Measurements from ENCODE around the gene PGBD5.

Gene PGBD5

GRCh38 chr1:230371923-230372703 lies 54.0 kb downstream of the PGBD5 start:
- no peak for DNase-seq

GRCh38 chr1:230370109-230370508 lies 56.0 kb downstream of the PGBD5 start:
- no peak for DNase-seq

DNA sequence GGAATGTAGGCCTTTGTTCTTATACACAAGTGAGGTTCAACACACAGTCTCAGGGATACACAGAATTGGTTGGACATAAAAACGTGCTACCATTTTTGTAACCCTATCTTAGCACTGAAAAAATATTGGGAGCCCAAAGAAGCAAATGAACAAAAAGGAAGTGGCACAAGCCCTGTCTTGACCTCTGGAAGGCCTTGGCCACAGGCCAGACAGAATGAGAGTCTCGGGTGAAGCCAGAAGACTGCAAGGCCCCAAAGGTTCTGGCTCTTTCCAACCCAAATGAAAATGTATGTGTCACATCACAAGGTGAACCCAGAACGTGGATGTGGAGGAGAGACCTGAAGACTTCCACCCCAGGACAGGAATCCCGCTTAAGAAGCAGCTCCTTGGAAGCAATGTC lies 57.3 kb downstream of the PGBD5 start:
- no peak for DNase-seq

DNA sequence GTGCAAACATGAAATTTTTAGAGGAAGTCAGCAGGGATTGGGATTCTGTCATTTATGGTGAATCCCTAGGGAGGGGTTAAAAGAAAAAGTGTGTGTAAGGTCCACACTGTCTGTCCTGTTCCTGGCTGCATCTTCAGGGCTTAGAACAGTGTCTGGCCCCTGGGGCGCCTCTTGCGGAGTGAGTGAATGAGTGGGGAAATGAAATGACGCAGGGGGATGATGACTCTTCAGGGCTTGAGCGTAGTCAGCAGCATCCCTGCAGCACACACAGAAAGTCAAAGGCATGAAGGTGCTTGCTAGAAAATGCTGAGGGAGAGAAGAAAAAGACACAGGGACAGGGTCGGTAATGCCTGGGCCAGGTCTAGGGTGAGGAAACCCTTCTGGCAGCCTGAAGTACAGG lies 57.8 kb downstream of the PGBD5 start:
- DNase-seq: no peak

DNA sequence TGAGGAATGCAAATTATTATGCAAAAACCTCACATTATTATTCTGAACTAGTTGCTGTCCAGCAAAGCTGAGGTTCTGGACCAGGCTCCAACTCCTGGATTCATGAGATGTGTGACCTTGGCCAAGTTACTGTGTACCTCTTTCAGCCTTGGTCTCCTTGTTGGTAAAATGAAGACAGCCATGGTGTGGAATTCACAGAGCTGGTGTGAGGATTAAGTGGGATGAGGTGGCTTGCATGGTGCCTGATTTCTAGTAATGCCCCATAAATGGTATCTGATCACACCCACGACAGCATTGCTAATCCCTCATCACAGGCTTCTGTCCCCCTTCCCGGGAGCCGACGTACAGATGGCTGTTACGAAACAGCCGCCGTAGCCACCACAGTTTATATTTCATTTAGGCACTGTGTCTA lies 59.6 kb downstream of the PGBD5 start:
- DNase-seq: no peak

DNA sequence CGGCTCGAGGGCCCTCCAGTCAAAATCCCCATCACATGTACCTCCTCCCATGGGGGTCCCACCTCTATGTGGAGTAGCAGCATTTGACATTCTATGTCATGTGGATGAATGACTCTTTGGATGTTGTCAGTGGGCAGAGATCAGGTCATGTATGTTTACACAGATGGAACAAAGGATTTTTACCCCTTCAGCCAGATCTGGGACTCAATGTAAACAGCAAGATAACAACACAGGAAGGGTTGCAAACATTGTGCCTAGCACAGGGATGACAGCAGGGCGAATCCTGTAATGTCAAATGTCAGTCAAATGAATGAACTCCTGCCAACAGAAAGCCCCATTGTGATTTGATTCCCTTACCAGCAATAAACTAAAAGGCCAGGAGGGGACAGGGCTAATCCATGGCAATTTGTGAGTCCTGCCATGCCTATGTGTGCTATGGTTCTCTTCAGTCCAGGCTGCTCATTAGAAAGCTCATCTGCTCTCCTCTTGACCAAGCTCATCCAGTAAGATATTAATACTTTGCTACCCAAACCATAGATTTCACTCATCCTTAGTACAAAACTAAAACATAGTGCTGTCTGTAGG lies 60.3 kb downstream of the PGBD5 start:
- DNase-seq: no peak

DNA sequence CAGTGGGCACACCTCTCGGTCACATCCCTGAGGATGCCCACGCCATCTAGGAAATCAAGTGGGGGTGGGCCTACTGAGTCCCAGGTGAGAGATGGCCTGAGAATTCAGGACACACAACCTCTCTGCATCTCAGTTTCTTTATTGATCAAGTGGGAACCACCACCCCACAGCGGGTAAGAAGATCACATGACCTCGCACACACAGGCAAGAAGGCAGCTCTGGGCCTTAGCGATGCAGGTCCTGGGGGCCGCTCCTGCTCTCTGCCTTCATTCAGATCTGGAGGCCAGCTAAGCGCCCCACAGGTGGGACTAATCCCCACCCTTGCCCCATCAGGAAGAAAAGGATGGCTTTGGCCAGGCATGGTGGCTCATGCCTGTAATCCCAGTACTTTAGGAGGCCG lies 63.2 kb downstream of the PGBD5 start:
- DNase-seq: no peak

DNA sequence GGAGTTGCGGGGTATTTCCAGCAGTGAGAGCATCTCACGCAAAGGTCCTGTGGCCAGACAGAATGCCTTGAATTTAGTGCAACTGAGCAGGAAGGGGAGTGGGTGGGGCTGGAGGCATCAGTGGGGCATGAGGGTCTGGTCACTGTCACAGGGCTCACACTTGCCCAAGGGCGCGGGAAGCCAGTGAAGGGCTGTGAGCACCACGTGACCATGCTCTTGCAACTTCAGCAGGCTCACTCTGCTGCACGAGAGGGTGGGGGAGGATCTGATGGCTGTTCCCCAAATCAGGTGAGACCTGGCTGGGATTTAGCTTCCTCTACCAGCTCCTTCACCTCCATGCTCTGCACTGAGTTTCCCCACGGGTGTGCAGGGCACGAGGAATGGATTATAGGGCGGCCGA lies 64.2 kb downstream of the PGBD5 start:
- no peak for DNase-seq

GRCh38 chr1:230359992-230360668 lies 66.0 kb downstream of the PGBD5 start:
- DNase-seq: no peak

DNA sequence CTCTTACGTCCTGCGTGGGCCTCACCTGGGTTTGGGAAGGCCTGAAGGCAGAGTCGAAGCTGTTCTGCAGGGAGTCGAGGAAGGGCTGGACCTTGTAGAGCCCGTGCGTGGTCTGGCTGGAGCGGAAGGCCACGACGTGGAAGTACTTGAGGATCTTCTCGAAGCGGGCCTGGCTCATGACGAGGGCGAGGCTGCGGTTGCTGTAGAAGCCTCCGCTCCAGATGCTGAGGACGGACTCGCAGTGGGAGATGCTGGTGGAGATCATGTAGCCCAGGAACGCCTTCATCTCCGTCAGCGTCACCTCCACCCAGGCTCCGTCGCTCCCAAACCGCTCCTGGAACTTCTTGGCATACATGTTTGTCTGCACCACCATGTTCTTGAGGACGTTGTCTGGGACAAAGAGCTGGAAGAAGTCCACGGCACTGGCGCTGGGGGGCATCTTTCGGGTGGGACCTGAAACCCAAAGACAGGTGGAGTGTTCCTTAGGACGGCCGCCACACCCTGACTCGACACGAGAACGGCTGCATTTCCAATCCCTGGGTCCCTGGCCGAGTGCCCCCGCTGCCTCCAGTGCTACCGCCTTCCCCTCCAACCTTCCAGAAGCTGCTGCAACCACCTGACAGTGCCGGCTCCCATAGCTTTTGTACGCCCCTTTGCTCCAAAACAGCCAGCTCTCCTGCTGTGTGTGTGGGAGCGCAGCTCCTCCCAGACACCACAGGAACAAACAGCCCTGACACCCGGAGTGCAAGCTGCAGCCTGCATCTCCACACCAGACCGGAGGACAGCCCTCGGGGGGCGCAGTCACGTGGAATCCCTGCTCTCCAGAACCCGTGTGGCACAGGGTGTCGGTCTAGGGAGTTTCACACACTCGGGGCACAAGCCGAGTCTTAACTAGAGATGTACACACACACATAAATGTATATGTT lies 69.0 kb downstream of the PGBD5 start:
- no peak for DNase-seq

DNA sequence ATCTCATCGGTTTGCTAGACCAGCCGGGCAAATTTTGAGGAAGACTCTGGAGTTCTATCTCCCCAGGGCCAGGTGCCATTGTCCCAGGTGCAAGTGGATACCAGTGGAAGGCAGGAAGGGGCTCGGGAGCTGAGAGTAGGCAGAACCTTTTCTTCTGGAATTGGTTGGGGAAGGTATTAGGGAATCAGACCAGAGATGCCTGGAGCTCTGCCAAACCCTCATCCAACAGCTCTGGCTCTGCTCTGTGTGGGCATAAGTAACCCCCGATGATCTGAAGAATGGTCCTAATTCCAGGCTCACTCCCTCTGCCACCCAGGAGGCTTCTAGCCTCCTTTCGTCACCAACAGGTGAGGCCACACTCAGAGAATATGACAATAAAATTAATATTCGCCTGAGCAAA lies 69.9 kb downstream of the PGBD5 start:
- DNase-seq: no peak

GRCh38 chr1:230355594-230355993 lies 70.5 kb downstream of the PGBD5 start:
- DNase-seq: no peak

DNA sequence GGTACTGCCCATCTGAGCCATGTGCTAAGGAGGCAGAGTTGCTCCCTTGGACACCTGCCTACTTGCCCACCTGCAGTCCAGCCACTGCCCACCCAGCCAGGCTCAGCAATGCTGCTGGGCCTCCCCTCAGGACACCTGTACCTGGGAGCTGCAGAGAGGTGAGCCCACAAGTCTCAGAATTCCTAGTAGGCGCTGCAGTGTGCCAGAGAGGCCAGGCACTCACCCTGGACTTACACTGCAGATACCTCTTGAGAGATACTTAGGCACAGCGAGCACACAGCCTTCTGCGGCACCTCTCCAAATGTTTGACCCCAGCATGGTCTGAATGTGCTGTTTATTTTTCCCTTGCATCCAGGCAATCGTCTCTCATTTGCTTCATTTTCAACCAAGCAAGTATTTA lies 71.0 kb downstream of the PGBD5 start:
- DNase-seq: no peak

GRCh38 chr1:230354005-230354404 lies 72.1 kb downstream of the PGBD5 start:
- DNase-seq: no peak

DNA sequence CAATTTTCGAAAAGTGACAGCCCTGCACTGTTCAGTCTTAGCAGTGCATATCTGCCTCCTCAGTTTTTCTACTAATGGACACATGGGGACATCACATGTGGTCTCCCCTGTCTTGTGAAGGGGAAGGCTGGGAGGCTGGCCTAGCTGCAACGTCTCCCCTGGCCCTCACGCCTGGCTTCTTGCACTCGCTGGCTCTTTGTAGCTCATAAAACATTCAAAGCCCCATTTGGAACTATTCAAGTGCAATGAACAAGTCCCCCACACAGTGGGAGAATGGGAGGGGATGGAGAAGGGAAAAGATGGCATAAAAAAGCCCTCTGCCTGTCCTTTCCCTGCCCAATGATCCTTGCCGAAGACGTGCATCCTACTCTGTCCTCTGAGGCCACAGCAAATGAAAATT lies 73.6 kb downstream of the PGBD5 start:
- DNase-seq: no peak

DNA sequence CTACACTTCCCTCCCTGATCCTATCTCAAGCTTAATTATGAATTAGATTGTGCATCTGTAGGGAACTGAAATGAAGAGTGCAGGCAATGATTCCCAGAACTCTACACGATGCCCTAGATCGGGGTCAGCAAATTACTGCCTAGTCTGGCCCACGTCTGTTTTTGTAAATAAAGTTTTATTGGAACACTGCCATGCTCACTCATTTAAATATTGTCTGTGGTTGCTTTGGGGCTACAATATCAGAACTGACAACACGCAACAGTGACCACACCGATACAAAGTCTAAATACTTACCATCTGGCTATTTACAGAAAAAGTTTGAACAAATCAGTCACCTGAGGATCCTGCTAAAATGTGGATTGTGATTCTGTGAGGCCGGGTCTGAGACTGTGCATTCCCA lies 74.1 kb downstream of the PGBD5 start:
- DNase-seq: no peak

- DNase-seq: no peak
Measured at GRCh38 chr1:230351514-230351913, 74.6 kb downstream of the PGBD5 start.

DNA sequence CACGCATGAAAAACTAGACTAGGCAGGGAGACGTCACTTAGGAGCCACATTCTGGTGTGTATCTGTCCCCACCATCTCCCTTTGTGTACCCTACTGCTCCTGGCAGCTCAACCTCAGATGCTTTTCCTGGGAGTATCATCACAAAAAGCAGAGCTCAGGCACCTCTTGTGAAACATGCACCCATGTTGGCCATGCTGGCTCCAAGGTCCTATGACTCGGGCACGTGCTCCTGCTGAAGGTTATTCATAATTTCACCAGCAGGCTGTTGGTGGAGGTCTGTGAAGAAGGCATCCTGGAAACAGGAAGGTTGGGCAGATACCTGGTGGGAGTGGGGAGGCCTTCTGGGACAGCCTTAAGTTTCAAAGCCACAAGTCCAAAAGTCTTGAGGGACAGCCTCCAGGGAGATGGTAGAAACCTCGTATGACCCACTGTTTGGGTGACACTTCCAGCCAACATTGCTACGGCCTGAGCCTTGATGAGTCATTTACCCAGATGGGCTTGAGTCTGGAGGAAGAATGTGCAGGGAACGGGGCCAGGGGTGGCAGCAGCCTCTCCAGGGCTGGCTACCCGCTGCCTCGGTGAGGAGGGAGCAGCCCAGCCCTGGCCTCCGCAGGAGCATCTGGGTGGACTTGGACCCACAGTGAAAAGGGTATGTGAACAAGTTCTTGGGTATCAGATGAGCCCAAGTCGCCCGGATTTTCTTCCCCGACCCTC lies 75.8 kb downstream of the PGBD5 start:
- DNase-seq: no peak

GRCh38 chr1:230349020-230349393 lies 77.1 kb downstream of the PGBD5 start:
- DNase-seq: no peak

- no peak for DNase-seq
Measured at GRCh38 chr1:230348386-230349019, 77.6 kb downstream of the PGBD5 start.

DNA sequence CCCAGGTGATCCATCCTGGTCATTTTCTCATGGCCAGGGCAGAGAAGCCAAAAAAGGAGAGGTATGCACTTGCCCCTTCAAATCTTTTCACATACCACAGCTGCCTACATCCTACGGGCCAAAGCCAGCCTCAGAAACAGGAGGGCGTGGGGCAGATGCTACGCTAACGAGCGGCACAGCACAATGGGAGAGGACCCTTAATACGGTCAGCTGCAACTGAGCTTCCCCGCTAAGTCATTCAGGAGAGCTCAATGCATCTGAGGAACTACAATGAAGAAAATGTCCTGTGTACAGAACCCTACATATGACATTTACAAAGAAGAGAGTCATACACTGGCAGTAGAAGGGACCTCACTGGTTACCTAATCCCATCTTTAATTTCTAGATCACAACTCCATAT lies 78.2 kb downstream of the PGBD5 start:
- no peak for DNase-seq
